HG03039 (cell line): ENCODE measurements around the gene FLACC1.
"Not testable (repeated sequence)": the region's sequence is repeated elsewhere in the genome, so short reads cannot be mapped to it uniquely, and the experiment has no call there.

ENCODE experiments used
- ATAC-seq: cut with Tn5 transposase; IDR thresholded peaks from one replicate; pipeline ENCODE4 v1.9.1; 2021; ENCODE audit warnings: mild to moderate bottlenecking, moderate library complexity; ENCODE audit not compliant: unreplicated experiment

The FLACC1 gene

DNA sequence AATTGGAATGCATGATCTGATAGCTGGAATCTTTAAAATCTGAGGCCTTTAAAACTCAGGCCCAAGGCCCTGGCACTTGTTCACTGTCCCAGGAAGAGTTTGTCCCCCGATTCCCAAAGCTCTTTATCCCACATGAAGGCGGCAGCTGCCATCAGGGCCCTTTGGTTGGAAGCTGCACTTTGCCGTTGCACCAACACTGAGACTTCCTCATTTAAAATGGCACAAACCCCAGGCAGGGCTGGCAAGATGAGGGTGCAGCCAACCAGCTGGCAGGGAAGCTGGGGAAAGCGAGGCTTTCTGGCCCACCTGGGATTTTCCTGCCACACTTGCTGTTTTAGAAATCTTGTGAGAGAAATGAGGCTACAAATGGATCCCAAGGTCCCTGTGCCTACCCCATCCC, 6.3 kb downstream of the FLACC1 start:
- no peak for ATAC-seq

- no peak for ATAC-seq
Measured at GRCh38 chr2:201349601-201350000, 7.5 kb downstream of the FLACC1 start.

DNA sequence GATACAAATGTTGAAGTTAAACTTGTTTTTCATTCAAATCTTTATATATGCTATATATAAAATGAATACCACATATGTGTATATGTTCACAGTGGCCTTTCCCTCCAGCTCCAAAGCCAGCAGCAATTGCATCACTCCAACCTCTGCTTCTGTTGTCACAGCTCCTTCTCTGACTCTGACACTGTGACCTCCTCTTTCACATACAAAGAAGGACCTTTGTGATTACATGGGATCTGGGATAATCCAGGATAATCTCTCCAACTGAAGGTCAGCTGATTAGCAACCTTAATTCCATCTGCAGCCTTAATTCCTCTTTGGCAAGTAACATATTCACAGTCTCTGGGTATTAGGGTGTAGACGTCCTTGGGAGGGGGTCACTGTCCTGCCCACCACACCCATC, 8.4 kb downstream of the FLACC1 start:
- no peak for ATAC-seq

- no peak for ATAC-seq
Measured at GRCh38 chr2:201347138-201347537, 10.0 kb downstream of the FLACC1 start.

GRCh38 chr2:201345625-201346213, 11.4 kb downstream of the FLACC1 start:
- no peak for ATAC-seq

DNA sequence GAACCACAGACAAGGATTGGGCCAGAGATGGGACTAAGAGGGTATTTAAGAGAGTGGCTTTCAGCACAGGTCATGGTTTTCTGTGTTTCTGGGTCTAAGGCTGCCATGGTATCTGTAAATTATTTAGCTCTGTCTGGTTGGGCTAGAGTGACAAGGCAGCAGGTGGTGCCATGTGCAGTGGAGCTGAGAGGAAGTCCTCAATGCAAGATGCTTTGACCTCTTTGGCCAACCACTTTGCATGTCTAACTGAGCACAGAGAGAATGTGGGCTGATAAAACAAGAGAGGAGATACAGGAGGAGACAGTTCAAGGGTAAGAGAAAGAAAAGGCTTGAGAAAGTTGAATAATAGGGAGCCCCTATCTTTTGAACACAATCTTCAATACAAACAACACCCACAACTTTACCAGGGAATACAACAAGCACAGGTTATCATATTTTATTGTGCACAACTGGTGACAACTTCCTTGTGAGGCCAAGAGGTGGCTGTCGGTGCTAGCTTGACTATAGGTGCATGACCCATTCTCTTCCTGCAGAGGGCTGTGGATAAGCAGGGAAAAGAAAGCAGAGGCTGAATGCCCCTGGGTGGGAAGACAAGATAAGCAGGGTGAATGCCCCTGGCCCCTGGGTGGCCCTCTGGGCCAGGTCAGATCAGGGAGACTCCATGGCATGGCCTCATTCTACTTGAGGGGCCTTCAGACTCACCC, 12.3 kb downstream of the FLACC1 start:
- ATAC-seq, result no peak

- ATAC-seq, result no peak
Measured at GRCh38 chr2:201343559-201343958, 13.6 kb downstream of the FLACC1 start.

DNA sequence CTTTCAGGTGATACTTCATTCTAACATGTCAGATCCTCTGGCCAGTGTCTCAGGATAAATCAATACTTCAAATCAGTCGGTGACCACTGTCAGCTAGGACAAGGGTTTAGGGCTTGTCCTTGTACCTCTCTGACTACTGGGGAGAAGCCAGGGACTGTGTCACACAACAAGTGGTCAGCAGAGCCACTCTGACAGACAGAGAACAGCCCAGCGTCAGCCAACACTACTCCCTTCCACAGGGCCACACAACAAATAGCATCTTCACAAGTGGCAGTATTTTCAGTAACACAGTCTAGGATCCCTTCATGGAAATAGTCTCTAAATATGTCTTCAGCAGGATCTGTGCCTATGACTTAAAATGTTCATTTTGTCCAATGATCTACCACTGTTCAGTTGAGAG, 14.2 kb downstream of the FLACC1 start:
- ATAC-seq, result no peak

DNA sequence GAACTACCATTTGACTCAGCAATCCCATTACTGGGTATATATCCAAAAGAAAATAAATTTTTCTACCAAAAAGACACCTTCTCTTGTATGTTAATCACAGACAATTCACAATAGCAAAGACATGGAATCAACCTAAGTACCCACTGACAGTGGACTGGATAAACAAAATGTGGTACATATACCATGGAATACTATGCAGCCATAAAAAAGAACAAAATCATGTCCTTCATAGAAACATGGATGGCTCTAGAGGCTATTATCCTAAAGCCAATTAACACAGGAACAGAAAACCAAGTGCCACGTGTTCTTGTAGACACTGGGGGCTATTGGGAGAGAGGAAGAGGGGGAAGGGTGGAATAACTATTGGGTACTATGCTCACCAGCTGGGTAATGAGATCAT, 27.7 kb downstream of the FLACC1 start:
- ATAC-seq, result no peak

DNA sequence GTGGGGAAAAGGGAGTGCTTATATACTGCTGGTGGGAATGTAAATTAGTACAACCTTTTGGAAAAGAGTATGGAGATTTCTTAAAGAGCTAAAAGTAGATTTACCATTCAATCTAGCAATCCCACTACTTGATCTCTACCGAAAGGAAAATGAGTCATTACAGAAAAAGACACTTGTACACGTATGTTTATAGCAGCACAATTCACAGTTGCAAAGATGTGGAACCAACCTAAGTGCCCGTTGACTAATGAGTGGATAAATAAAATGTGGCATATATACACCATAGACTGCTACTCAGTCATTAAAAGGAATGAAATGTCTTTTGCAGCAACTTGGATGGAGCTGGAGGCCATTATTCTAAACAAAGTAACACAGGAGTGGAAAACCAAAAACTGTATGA, 29.5 kb downstream of the FLACC1 start:
- no peak for ATAC-seq

GRCh38 chr2:201322772-201323171, 34.4 kb downstream of the FLACC1 start:
- no peak for ATAC-seq

GRCh38 chr2:201320701-201321100, 36.4 kb downstream of the FLACC1 start:
- no peak for ATAC-seq

GRCh38 chr2:201320257-201320656, 36.9 kb downstream of the FLACC1 start:
- ATAC-seq, result no peak

DNA sequence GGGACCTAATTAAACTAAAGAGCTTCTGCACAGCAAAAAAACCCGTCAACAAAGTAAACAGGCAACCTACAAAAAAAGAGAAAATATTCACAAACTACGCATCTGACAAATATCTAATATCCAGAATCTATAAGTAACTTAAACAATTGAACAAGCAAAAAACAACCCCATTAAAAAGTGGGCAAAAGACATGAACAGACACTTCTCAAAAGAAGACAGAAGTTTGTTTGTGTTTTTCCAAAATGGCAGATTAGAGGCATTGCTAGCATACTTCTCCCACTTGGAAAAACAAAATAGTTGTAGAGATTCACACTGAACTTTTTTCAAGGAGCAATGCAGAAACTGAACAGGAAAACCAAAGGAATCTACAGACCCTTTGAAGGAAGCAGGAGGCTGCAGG, 37.6 kb downstream of the FLACC1 start:
- no peak for ATAC-seq

GRCh38 chr2:201313362-201313761, 43.8 kb downstream of the FLACC1 start:
- no peak for ATAC-seq

- no peak for ATAC-seq
Measured at GRCh38 chr2:201308914-201309313, 48.2 kb downstream of the FLACC1 start.

GRCh38 chr2:201307876-201308275, 49.3 kb downstream of the FLACC1 start:
- ATAC-seq, result no peak

GRCh38 chr2:201299929-201300328, 57.2 kb downstream of the FLACC1 start:
- ATAC-seq, result not testable (repeated sequence)

- ATAC-seq, result no peak
Measured at GRCh38 chr2:201298462-201299052, 58.6 kb downstream of the FLACC1 start.

DNA sequence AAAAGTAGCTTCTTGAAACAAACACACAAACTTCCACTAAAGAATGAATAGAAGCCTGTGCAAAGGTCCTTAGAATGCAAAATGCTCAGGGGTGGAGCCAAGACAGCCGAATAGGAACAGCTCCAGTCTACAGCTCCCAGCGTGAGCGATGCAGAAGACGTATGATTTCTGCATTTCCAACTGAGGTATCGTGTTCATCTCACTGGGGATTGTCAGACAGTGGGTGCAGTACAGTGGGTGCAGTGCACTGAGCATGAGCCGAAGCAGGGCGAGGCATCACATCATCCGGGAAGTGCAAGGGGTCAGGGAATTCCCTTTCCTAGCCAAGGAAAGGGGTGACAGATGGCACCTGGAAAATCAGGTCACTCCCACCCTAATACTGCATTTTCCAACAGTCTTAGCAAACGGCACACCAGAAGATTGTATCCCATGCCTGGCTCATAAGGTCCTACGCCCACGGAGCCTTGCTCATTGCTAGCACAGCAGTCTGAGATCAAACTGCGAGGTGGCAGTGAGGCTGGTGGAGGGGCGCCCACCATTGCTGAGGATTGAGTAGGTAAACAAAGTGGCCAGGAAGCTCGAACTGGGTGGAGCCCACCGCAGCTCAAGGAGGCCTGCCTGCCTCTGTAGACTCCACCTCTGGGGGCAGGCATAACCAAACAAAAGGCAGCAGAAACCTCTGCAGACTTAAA, 66.5 kb downstream of the FLACC1 start:
- not testable (repeated sequence) for ATAC-seq

GRCh38 chr2:201285499-201285898, 71.6 kb downstream of the FLACC1 start:
- no peak for ATAC-seq
